ENCODE data around the gene SULT2B1.
A peak's percentile ranks its signal among the peaks of the same experiment; 100 is the strongest.

Gene SULT2B1

GRCh38 chr19:48600679-48601417 lies 48.9 kb downstream of the SULT2B1 start:
- Histone ChIP-seq H2AFZ (ENCODE audit: low read length) (no peak overlapping the region), H3K18ac (ENCODE audit: low read length) (peak overlapping the region; percentile 48), H2BK15ac (ENCODE audit: low read length) (peak overlapping the region; percentile 58), H3K4me1 (ENCODE audit: control insufficient read depth in 2 of 2, insufficient read depth in 1 of 2, low read depth in 1 of 2, low read length in 2 of 2) (no peaks in the 10 kb centered on the region), H3K14ac (ENCODE audit: low read length) (no peak overlapping the region), H2BK120ac (ENCODE audit: low read depth, low read length) (no peak overlapping the region), H2BK5ac (ENCODE audit: low read length) (no peak overlapping the region), H3K4ac (ENCODE audit: low read length) (no peak overlapping the region), H3K27ac (replicated peaks; ENCODE audit: low read length) (no peak overlapping the region), H3K36me3 (replicated peaks in 1 of 2; ENCODE audit: control insufficient read depth in 2 of 2, insufficient read depth in 2 of 2, low read length in 2 of 2) (no peaks in the 10 kb centered on the region), H3K4me3 (ENCODE audit: low read length in 2 of 2) (no peak overlapping the region), H4K8ac (ENCODE audit: low read depth, low read length) (no peak overlapping the region), H3K4me2 (ENCODE audit: insufficient read depth, low read length, poor library complexity, severe bottlenecking) (no peak overlapping the region), H2AK5ac (ENCODE audit: low read depth, low read length) (peak overlapping the region; percentile 70), H3K27me3 (ENCODE audit: control insufficient read depth in 3 of 3, insufficient read depth in 3 of 3, low read depth in 1 of 3, low read length in 3 of 3) (peaks cover 0 to 6% (median 0%) of the 10 kb centered on the region in 3 experiments), H4K91ac (ENCODE audit: low read depth, low read length, poor library complexity) (no peak overlapping the region), H3K23ac (ENCODE audit: low read depth, low read length, poor library complexity) (no peak overlapping the region), H3K9ac (ENCODE audit: low read depth, low read length, poor library complexity) (no peak overlapping the region), H2BK12ac (ENCODE audit: low read length) (no peak overlapping the region), H3K79me1 (ENCODE audit: low read depth, low read length) (peaks cover 2% of the 10 kb centered on the region), H3K9me3 (replicated peaks in 1 of 2; ENCODE audit: control insufficient read depth in 2 of 2, insufficient read depth in 1 of 2, low read depth in 1 of 2, low read length in 2 of 2) (no peaks in the 10 kb centered on the region)
- no peak for DNase-seq (ENCODE audit: low spot score)
- WGBS, 2 donors (ENCODE audit: extremely low coverage in 2 of 2, insufficient read length in 2 of 2, insufficient replicate concordance in 1 of 2), result no CpG with 5 or more reads among the region's 21 CpGs

- no peak overlapping the region for H3K23ac ChIP-seq (ENCODE audit: low read depth, low read length, poor library complexity)
- H3K4me1 ChIP-seq (ENCODE audit: control insufficient read depth in 2 of 2, insufficient read depth in 1 of 2, low read depth in 1 of 2, low read length in 2 of 2), result no peaks in the 10 kb centered on the region
- H3K4me3 ChIP-seq (ENCODE audit: low read length in 2 of 2), result no peak overlapping the region
- H3K27me3 ChIP-seq (ENCODE audit: control insufficient read depth in 3 of 3, insufficient read depth in 3 of 3, low read depth in 1 of 3, low read length in 3 of 3), result peaks cover 0 to 6% (median 0%) of the 10 kb centered on the region in 3 experiments
- no peak overlapping the region for H4K91ac ChIP-seq (ENCODE audit: low read depth, low read length, poor library complexity)
- peak overlapping the region; percentile 53 for H2BK5ac ChIP-seq (ENCODE audit: low read length)
- peak overlapping the region; percentile 87 for H3K18ac ChIP-seq (ENCODE audit: low read length)
- WGBS, 2 donors (ENCODE audit: extremely low coverage in 2 of 2, insufficient read length in 2 of 2, insufficient replicate concordance in 1 of 2), result no CpG with 5 or more reads among the region's 9 CpGs
- H2BK15ac ChIP-seq (ENCODE audit: low read length), result peak overlapping the region; percentile 75
- H4K8ac ChIP-seq (ENCODE audit: low read depth, low read length), result no peak overlapping the region
- H3K27ac ChIP-seq (replicated peaks; ENCODE audit: low read length), result no peak overlapping the region
- peak overlapping the region; percentile 10 for H2BK12ac ChIP-seq (ENCODE audit: low read length)
- no peak overlapping the region for H3K9ac ChIP-seq (ENCODE audit: low read depth, low read length, poor library complexity)
- H3K9me3 ChIP-seq (replicated peaks in 1 of 2; ENCODE audit: control insufficient read depth in 2 of 2, insufficient read depth in 1 of 2, low read depth in 1 of 2, low read length in 2 of 2), result no peaks in the 10 kb centered on the region
- peaks cover 2% of the 10 kb centered on the region for H3K79me1 ChIP-seq (ENCODE audit: low read depth, low read length)
- no peak overlapping the region for H3K14ac ChIP-seq (ENCODE audit: low read length)
- no peak overlapping the region for H3K4ac ChIP-seq (ENCODE audit: low read length)
- H3K36me3 ChIP-seq (replicated peaks in 1 of 2; ENCODE audit: control insufficient read depth in 2 of 2, insufficient read depth in 2 of 2, low read length in 2 of 2), result no peaks in the 10 kb centered on the region
- no peak overlapping the region for H3K4me2 ChIP-seq (ENCODE audit: insufficient read depth, low read length, poor library complexity, severe bottlenecking)
- H2BK120ac ChIP-seq (ENCODE audit: low read depth, low read length), result no peak overlapping the region
- no peak for DNase-seq (ENCODE audit: low spot score)
- peak overlapping the region; percentile 81 for H2AK5ac ChIP-seq (ENCODE audit: low read depth, low read length)
- H2AFZ ChIP-seq (ENCODE audit: low read length), result no peak overlapping the region
Measured at GRCh38 chr19:48603001-48603400, 51.0 kb downstream of the SULT2B1 start.

GRCh38 chr19:48603449-48603848 lies 51.5 kb downstream of the SULT2B1 start:
- Histone ChIP-seq H3K18ac (ENCODE audit: low read length) (peak overlapping the region; percentile 87), H3K9ac (ENCODE audit: low read depth, low read length, poor library complexity) (no peak overlapping the region), H2BK12ac (ENCODE audit: low read length) (peak overlapping the region; percentile 10), H2AFZ (ENCODE audit: low read length) (no peak overlapping the region), H3K9me3 (replicated peaks in 1 of 2; ENCODE audit: control insufficient read depth in 2 of 2, insufficient read depth in 1 of 2, low read depth in 1 of 2, low read length in 2 of 2) (no peaks in the 10 kb centered on the region), H3K27me3 (ENCODE audit: control insufficient read depth in 3 of 3, insufficient read depth in 3 of 3, low read depth in 1 of 3, low read length in 3 of 3) (peaks cover 0 to 5% (median 0%) of the 10 kb centered on the region in 3 experiments), H4K8ac (ENCODE audit: low read depth, low read length) (no peak overlapping the region), H3K4ac (ENCODE audit: low read length) (no peak overlapping the region), H4K91ac (ENCODE audit: low read depth, low read length, poor library complexity) (no peak overlapping the region), H3K36me3 (replicated peaks in 1 of 2; ENCODE audit: control insufficient read depth in 2 of 2, insufficient read depth in 2 of 2, low read length in 2 of 2) (no peaks in the 10 kb centered on the region), H2BK120ac (ENCODE audit: low read depth, low read length) (no peak overlapping the region), H2BK5ac (ENCODE audit: low read length) (peak overlapping the region; percentile 53), H3K14ac (ENCODE audit: low read length) (no peak overlapping the region), H3K79me1 (ENCODE audit: low read depth, low read length) (peaks cover 2% of the 10 kb centered on the region), H3K4me1 (ENCODE audit: control insufficient read depth in 2 of 2, insufficient read depth in 1 of 2, low read depth in 1 of 2, low read length in 2 of 2) (no peaks in the 10 kb centered on the region), H3K23ac (ENCODE audit: low read depth, low read length, poor library complexity) (no peak overlapping the region), H2AK5ac (ENCODE audit: low read depth, low read length) (peak overlapping the region; percentile 81), H3K4me3 (ENCODE audit: low read length in 2 of 2) (no peak overlapping the region), H3K27ac (replicated peaks; ENCODE audit: low read length) (no peak overlapping the region), H2BK15ac (ENCODE audit: low read length) (peak overlapping the region; percentile 75), H3K4me2 (ENCODE audit: insufficient read depth, low read length, poor library complexity, severe bottlenecking) (no peak overlapping the region)
- WGBS, 2 donors (ENCODE audit: extremely low coverage in 2 of 2, insufficient read length in 2 of 2, insufficient replicate concordance in 1 of 2), result no CpG with 5 or more reads among the region's 39 CpGs
- no peak for DNase-seq (ENCODE audit: low spot score)

GRCh38 chr19:48603850-48604249 lies 51.9 kb downstream of the SULT2B1 start:
- peak overlapping the region; percentile 46 for H2AK5ac ChIP-seq (ENCODE audit: low read depth, low read length)
- H2BK12ac ChIP-seq (ENCODE audit: low read length), result no peak overlapping the region
- H3K27ac ChIP-seq (replicated peaks; ENCODE audit: low read length), result no peak overlapping the region
- no peak overlapping the region for H3K4ac ChIP-seq (ENCODE audit: low read length)
- no peaks in the 10 kb centered on the region for H3K9me3 ChIP-seq (replicated peaks in 1 of 2; ENCODE audit: control insufficient read depth in 2 of 2, insufficient read depth in 1 of 2, low read depth in 1 of 2, low read length in 2 of 2)
- no peak overlapping the region for H3K4me3 ChIP-seq (ENCODE audit: low read length in 2 of 2)
- no peak overlapping the region for H4K8ac ChIP-seq (ENCODE audit: low read depth, low read length)
- H2BK5ac ChIP-seq (ENCODE audit: low read length), result no peak overlapping the region
- no peak overlapping the region for H2AFZ ChIP-seq (ENCODE audit: low read length)
- no peak overlapping the region for H3K4me2 ChIP-seq (ENCODE audit: insufficient read depth, low read length, poor library complexity, severe bottlenecking)
- no CpG with 5 or more reads among the region's 9 CpGs for WGBS, 2 donors (ENCODE audit: extremely low coverage in 2 of 2, insufficient read length in 2 of 2, insufficient replicate concordance in 1 of 2)
- no peaks in the 10 kb centered on the region for H3K36me3 ChIP-seq (replicated peaks in 1 of 2; ENCODE audit: control insufficient read depth in 2 of 2, insufficient read depth in 2 of 2, low read length in 2 of 2)
- no peak overlapping the region for H2BK15ac ChIP-seq (ENCODE audit: low read length)
- H3K27me3 ChIP-seq (ENCODE audit: control insufficient read depth in 3 of 3, insufficient read depth in 3 of 3, low read depth in 1 of 3, low read length in 3 of 3), result peaks cover 0 to under 1% (median 0%) of the 10 kb centered on the region in 3 experiments
- peaks cover 2% of the 10 kb centered on the region for H3K79me1 ChIP-seq (ENCODE audit: low read depth, low read length)
- DNase-seq (ENCODE audit: low spot score), result no peak
- no peak overlapping the region for H3K23ac ChIP-seq (ENCODE audit: low read depth, low read length, poor library complexity)
- no peak overlapping the region for H3K14ac ChIP-seq (ENCODE audit: low read length)
- H3K18ac ChIP-seq (ENCODE audit: low read length), result no peak overlapping the region
- H4K91ac ChIP-seq (ENCODE audit: low read depth, low read length, poor library complexity), result no peak overlapping the region
- no peak overlapping the region for H2BK120ac ChIP-seq (ENCODE audit: low read depth, low read length)
- no peak overlapping the region for H3K9ac ChIP-seq (ENCODE audit: low read depth, low read length, poor library complexity)
- H3K4me1 ChIP-seq (ENCODE audit: control insufficient read depth in 2 of 2, insufficient read depth in 1 of 2, low read depth in 1 of 2, low read length in 2 of 2), result no peaks in the 10 kb centered on the region
